Liver (tissue), 3 donors: ENCODE data around the gene ITLN2.

ENCODE experiments used
- CTCF ChIP-seq: fragments of 150-350 bp; IDR thresholded peaks from 2 replicates; pipeline ENCODE4 v1.5.1; 2017; ENCODE audit warnings: improper control_type of control experiment, low read depth, low read length; ENCODE audit not compliant: missing input control
- JUND ChIP-seq, 2 donors: IDR thresholded peaks; 2 replicates each; pipeline ENCODE4 v1.6.1; 2016; ENCODE audit warnings: antibody characterized with exemption in 2 of 2
- donor health status: healthy.
- donor health status: healthy.

- no peak for TF ChIP-seq JUND (IDR thresholded peaks at IDR 0.05)
- TF ChIP-seq CTCF: no peak
Observed at GRCh38 chr1:160996178-160996577, 41.6 kb upstream of the ITLN2 start.
